Osteocyte (in vitro differentiated cells): ENCODE results near the gene SZRD1. TPM values are rescaled to one million over a fixed set of nuclear protein-coding genes. Genes with fewer than 3 reads are reported as not detected.
"Not testable (repeated sequence)": the region's sequence is repeated elsewhere in the genome, so short reads cannot be mapped to it uniquely, and the experiment has no call there.

Experiments used
- DNase-seq: peaks from one replicate; pipeline ENCODE4 v3.0.0; 2021; ENCODE audit warnings: mixed read lengths; ENCODE audit not compliant: unreplicated experiment; ENCODE audit errors: extremely low spot score
- H3K27ac Mint-ChIP-seq: one replicate; pipeline ENCODE4 v1.8.0; 2021; ENCODE audit warnings: mild to moderate bottlenecking, mixed read lengths; ENCODE audit not compliant: unreplicated experiment
- H3K27me3 Mint-ChIP-seq: one replicate; pipeline ENCODE4 v1.8.0; 2021; ENCODE audit warnings: mixed read lengths; ENCODE audit not compliant: unreplicated experiment
- H3K36me3 Mint-ChIP-seq: one replicate; pipeline ENCODE4 v1.8.0; 2021; ENCODE audit warnings: mixed read lengths; ENCODE audit not compliant: unreplicated experiment
- H3K4me1 Mint-ChIP-seq: one replicate; pipeline ENCODE4 v1.8.0; 2021; ENCODE audit warnings: mixed read lengths; ENCODE audit not compliant: unreplicated experiment
- H3K4me3 Mint-ChIP-seq: one replicate; pipeline ENCODE4 v1.8.0; 2021; ENCODE audit warnings: mild to moderate bottlenecking, moderate library complexity, mixed read lengths; ENCODE audit not compliant: unreplicated experiment
- H3K9me3 Mint-ChIP-seq: one replicate; pipeline ENCODE4 v1.8.0; 2021; ENCODE audit warnings: mixed read lengths; ENCODE audit not compliant: unreplicated experiment
- total RNA-seq: library from RNA; stranded (reverse); gene quantifications from 2 replicates; pipeline ENCODE4 v1.2.1, GENCODE V29; 2021
- TF ChIP-seq, protein P1 (sequence below): fragments of 200-600 bp; sonication (generic); IDR thresholded peaks from 2 replicates; pipeline ENCODE4 v1.5.0; 2021; ENCODE audit warnings: antibody characterized with exemption, mild to moderate bottlenecking, moderate library complexity

SZRD1 gene
- total RNA-seq, 1 donor from 2014 or later: 141 TPM

DNA sequence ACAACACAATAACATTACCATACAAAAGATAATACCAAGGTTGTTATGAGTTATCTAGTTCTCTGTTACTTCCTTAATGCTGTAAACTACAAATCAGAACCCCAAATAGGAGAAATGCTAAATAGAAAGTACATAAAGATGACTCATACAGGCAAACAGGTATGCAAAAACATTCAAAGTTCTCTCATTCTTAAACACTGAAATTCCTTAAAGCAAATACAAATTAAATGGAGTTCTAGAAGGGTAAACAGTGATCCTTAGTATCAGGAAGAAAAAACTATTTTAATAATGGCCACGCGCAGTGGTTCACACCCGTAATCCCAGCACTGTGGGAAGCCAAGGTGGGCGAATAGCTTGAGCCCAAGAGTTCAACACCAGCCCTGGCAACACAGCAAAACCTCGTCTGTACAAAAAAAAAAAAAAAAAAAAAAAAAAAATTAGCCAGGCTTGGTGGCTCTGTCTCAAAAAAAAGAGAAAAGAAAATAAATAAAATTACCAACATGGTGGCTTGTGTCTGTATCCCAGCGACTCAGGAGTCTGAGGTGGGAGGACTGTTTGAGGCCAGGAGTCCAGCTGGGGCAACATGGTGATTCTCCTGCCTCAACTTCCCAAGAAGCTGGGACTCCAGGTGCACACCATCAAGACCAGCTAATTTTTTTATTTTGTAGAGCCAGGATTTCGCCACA, 32.2 kb upstream of the SZRD1 start:
- H3K27ac Mint-ChIP-seq: peak overlapping the region; percentile 31
- H3K4me1 Mint-ChIP-seq: peaks cover 16% of the 10 kb centered on the region
- H3K9me3 Mint-ChIP-seq: no peaks in the 10 kb centered on the region
- TF ChIP-seq, protein P1, sequence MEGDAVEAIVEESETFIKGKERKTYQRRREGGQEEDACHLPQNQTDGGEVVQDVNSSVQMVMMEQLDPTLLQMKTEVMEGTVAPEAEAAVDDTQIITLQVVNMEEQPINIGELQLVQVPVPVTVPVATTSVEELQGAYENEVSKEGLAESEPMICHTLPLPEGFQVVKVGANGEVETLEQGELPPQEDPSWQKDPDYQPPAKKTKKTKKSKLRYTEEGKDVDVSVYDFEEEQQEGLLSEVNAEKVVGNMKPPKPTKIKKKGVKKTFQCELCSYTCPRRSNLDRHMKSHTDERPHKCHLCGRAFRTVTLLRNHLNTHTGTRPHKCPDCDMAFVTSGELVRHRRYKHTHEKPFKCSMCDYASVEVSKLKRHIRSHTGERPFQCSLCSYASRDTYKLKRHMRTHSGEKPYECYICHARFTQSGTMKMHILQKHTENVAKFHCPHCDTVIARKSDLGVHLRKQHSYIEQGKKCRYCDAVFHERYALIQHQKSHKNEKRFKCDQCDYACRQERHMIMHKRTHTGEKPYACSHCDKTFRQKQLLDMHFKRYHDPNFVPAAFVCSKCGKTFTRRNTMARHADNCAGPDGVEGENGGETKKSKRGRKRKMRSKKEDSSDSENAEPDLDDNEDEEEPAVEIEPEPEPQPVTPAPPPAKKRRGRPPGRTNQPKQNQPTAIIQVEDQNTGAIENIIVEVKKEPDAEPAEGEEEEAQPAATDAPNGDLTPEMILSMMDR: no peak
- DNase-seq: no peak
- H3K4me3 Mint-ChIP-seq: no peak overlapping the region
- no peaks in the 10 kb centered on the region for H3K36me3 Mint-ChIP-seq
- H3K27me3 Mint-ChIP-seq: no peaks in the 10 kb centered on the region

DNA sequence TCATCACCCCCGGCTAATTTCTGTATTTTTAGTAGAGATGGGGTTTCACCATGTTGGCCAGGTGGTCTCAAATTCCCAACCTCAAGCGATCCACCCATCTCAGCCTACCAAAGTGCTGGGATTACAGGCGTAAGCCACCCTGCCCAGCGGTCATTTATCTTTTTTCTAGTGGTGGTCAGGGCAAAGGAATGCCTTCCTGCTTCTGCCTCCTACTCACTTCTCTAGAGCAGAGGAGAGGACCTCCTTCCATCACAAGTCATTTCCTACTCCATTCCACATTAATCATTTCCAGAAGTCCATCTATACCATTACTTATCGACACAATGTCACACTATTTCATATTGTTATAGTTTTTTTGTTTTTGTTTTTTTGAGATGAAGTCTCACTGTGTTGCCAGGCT, 28.1 kb upstream of the SZRD1 start:
- Mint-ChIP-seq H3K27me3 (no peaks in the 10 kb centered on the region), H3K9me3 (no peaks in the 10 kb centered on the region), H3K4me1 (peaks cover 13% of the 10 kb centered on the region), H3K36me3 (no peaks in the 10 kb centered on the region), H3K27ac (no peak overlapping the region), H3K4me3 (no peak overlapping the region)
- TF ChIP-seq, protein P1: no peak
- DNase-seq: no peak

DNA sequence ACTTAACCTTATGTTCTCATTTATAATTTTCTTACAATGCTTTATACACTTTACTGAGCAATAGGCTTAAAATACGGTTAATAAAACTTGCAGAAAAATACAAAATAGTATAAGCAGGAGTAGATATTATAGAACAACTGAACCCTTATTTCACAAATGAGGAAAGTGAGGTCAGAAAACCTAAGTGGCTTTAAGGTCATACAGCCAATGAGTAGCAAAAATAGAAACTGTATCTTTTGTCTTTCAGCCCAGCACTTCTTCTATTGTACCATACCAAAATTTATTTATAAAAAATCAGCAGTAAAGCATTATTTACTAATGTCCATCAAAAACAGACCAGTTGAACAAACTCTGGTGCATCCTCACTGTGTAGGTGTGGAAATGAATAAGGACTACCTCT, 26.4 kb upstream of the SZRD1 start:
- Mint-ChIP-seq H3K9me3 (no peaks in the 10 kb centered on the region), H3K27me3 (no peaks in the 10 kb centered on the region), H3K4me1 (peaks cover 7% of the 10 kb centered on the region), H3K4me3 (no peak overlapping the region), H3K27ac (no peak overlapping the region), H3K36me3 (no peaks in the 10 kb centered on the region)
- DNase-seq: no peak
- TF ChIP-seq, protein P1: no peak

DNA sequence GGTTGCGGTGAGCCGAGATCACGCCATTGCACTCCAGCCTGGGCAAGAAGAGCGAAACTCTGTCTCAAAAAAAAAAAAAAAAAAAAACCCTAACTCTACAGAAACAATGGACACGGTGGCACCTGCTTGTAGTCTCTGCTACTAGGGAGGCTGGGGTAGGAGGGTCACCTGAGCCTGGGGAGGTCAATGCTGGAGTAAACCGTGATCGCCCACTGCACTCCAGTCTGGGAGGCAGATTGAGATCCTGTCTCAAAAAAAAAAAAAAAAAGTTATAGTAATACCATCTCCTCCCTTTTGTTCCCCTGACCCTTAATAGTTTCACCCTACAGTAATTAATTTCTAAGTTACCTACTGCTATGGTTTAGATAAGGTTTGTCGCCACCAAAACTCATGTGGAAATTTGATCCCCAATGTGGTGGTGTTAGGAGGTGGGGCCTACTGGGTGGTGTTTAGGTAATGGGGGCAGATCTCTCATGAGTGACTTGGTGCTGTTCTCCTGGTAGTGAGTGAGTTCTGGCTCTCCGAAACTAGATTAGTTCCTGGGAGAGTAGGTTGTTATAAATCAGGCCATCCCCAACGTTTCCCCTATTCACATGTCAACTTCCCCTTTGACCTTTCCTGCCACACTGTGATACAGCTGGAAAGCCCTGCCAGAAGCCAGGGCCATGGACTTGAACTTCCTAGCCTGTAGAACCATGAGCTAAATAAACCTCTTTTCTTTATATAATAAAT, 24.5 kb upstream of the SZRD1 start:
- no peak overlapping the region for H3K27ac Mint-ChIP-seq

DNA sequence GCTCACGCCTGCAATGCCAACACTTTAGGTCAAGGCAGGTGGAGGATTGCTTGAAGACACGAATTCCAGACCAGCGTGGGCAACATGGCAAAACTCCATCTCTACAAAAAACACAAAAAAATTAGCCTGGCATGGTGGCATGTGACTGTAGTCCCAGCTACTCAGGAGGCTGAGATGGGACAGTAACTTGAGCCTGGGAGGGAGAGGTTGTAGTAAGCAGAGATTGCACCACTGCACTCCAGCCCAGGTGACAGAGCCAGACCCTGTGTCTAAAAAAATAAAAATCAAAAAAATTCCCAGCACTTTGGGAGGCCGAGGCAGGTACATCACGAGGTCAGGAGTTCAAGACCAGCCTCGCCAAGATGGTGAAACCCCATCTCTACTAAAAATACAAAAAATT, 23.8 kb upstream of the SZRD1 start:
- not testable (repeated sequence) for H3K27me3 Mint-ChIP-seq, H3K36me3 Mint-ChIP-seq, H3K4me3 Mint-ChIP-seq, H3K9me3 Mint-ChIP-seq, DNase-seq, H3K27ac Mint-ChIP-seq
- H3K4me1 Mint-ChIP-seq: peaks cover 13% of the 10 kb centered on the region

More for the DNA sequence above, 24.5 kb upstream of the SZRD1 start:
- H3K27me3 Mint-ChIP-seq: no peaks in the 10 kb centered on the region
- DNase-seq: no peak
- H3K9me3 Mint-ChIP-seq: no peaks in the 10 kb centered on the region
- H3K4me3 Mint-ChIP-seq: no peak overlapping the region
- TF ChIP-seq, protein P1: no peak
- no peaks in the 10 kb centered on the region for H3K36me3 Mint-ChIP-seq
- peaks cover 11% of the 10 kb centered on the region for H3K4me1 Mint-ChIP-seq
